HL-60 (cell line): ENCODE data around the gene PRRX1.

Experiments used
- DNase-seq, 2 experiments: peaks; one replicate each; pipeline ENCODE4 v3.0.0-alpha.2; 2010 to 2020; ENCODE audit warnings: low read depth in 1 of 2, low spot score in 1 of 2
- H3K27ac ChIP-seq: fragments of 250-450 bp; sonication (Bioruptor Pico); replicated peaks from 2 replicates; pipeline ENCODE4 v1.5.1; 2020; ENCODE audit warnings: mild to moderate bottlenecking, moderate library complexity
- H3K27me3 ChIP-seq: fragments of 250-450 bp; sonication (Bioruptor Pico); 2 replicates; pipeline ENCODE4 v1.5.1; 2021; ENCODE audit warnings: mild to moderate bottlenecking, moderate library complexity; ENCODE audit not compliant: insufficient read depth, poor library complexity, severe bottlenecking
- H3K4me3 ChIP-seq: replicated peaks from 2 replicates; pipeline ENCODE4 v1.5.1; 2011; ENCODE audit warnings: mild to moderate bottlenecking, control low read depth, low read length; ENCODE audit not compliant: insufficient read depth
- GABPA ChIP-seq: IDR thresholded peaks from 2 replicates; pipeline ENCODE4 v1.6.1; 2012; ENCODE audit warnings: low read depth
- POLR2AphosphoS5 ChIP-seq: IDR thresholded peaks from 2 replicates; pipeline ENCODE4 v1.6.1; 2012; ENCODE audit warnings: low read depth
- SPI1 ChIP-seq: IDR thresholded peaks from 2 replicates; pipeline ENCODE4 v1.6.1; 2012; ENCODE audit warnings: low read depth, mild to moderate bottlenecking, borderline replicate concordance
- TF ChIP-seq, protein P1 (sequence below): IDR thresholded peaks from one replicate; pipeline ENCODE4 v1.5.1; 2011; ENCODE audit warnings: low read length, control low read depth, inconsistent platforms; ENCODE audit not compliant: insufficient read depth
- TF ChIP-seq, protein P2 (sequence below): IDR thresholded peaks from 2 replicates; pipeline ENCODE4 v1.6.1; 2012; ENCODE audit warnings: low read depth; ENCODE audit not compliant: insufficient replicate concordance

Gene PRRX1

DNA sequence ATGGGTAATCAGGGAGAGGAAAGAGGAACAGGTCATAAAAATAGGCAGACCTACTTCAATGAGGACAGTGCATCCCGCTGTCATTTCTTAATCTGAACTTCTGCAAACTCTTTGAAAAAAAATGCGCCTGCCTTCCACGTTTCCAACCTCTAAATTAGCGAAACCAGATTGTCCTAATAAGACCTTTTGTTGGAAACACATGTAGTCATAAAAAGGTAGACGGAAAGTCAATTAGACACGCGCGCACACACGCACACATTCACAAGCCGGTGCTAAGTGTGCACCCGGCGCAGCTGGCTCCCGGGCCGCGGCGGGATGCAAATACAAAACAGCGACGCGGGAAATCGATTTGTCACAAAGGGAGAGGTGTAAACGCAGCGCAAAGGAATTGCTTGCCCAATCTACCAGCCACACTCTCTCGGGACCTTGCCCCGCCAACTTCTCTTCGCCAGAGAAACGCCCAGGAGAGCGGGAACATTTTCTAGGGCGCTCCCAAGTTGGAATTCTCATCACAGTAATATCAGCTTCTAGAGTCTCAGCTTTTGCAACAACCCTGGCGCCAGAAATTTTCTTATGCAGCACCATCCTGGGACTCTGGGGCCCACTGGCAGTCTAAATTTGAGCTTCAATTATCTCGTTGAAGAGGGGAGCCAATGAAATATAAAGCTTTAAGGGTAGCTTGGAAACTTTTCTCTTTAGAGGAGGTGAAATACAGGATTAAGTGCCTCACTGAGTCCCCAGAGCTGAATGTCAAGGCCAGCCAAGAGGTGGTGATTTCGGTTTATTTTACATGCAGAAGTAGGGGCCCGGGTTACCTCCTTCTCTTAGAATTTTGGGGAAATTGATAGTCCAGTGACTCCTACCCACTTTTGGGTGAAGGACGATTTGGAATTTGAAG, 4.5 kb downstream of the PRRX1 start:
- Histone ChIP-seq H3K27ac (no peak overlapping the region), H3K27me3 (peaks cover 60% of the 10 kb centered on the region), H3K4me3 (no peak overlapping the region)
- DNase-seq = peak in 1 of 2 experiments; percentile 20
- TF ChIP-seq SPI1 (peak; percentile 56; the same call in 1 of the 2 replicates), POLR2AphosphoS5 (no peak)

DNA sequence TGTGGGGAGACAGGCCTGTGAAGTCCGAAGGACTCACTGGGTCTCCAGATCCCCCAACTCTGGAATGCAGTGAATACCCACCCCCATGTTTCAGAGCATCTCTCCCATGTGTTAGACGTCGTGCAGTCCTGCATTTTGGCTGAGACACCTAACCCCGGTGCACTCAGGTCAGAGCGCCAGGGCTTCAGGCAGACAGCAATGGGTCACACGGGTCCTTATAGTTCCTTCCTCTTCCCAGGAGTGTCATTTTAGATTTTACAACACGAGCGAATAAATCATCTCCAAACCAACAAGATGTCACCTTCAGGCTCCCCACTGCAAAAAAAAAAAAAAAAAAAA, 5.1 kb downstream of the PRRX1 start:
- Histone ChIP-seq H3K4me3 (no peak overlapping the region), H3K27me3 (peaks cover 56% of the 10 kb centered on the region), H3K27ac (no peak overlapping the region)
- DNase-seq = no peak
- TF ChIP-seq POLR2AphosphoS5 (no peak), GABPA (no peak), SPI1 (no peak)
- TF ChIP-seq, protein P1, sequence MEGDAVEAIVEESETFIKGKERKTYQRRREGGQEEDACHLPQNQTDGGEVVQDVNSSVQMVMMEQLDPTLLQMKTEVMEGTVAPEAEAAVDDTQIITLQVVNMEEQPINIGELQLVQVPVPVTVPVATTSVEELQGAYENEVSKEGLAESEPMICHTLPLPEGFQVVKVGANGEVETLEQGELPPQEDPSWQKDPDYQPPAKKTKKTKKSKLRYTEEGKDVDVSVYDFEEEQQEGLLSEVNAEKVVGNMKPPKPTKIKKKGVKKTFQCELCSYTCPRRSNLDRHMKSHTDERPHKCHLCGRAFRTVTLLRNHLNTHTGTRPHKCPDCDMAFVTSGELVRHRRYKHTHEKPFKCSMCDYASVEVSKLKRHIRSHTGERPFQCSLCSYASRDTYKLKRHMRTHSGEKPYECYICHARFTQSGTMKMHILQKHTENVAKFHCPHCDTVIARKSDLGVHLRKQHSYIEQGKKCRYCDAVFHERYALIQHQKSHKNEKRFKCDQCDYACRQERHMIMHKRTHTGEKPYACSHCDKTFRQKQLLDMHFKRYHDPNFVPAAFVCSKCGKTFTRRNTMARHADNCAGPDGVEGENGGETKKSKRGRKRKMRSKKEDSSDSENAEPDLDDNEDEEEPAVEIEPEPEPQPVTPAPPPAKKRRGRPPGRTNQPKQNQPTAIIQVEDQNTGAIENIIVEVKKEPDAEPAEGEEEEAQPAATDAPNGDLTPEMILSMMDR = no peak
- TF ChIP-seq, protein P2, sequence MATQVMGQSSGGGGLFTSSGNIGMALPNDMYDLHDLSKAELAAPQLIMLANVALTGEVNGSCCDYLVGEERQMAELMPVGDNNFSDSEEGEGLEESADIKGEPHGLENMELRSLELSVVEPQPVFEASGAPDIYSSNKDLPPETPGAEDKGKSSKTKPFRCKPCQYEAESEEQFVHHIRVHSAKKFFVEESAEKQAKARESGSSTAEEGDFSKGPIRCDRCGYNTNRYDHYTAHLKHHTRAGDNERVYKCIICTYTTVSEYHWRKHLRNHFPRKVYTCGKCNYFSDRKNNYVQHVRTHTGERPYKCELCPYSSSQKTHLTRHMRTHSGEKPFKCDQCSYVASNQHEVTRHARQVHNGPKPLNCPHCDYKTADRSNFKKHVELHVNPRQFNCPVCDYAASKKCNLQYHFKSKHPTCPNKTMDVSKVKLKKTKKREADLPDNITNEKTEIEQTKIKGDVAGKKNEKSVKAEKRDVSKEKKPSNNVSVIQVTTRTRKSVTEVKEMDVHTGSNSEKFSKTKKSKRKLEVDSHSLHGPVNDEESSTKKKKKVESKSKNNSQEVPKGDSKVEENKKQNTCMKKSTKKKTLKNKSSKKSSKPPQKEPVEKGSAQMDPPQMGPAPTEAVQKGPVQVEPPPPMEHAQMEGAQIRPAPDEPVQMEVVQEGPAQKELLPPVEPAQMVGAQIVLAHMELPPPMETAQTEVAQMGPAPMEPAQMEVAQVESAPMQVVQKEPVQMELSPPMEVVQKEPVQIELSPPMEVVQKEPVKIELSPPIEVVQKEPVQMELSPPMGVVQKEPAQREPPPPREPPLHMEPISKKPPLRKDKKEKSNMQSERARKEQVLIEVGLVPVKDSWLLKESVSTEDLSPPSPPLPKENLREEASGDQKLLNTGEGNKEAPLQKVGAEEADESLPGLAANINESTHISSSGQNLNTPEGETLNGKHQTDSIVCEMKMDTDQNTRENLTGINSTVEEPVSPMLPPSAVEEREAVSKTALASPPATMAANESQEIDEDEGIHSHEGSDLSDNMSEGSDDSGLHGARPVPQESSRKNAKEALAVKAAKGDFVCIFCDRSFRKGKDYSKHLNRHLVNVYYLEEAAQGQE = no peak

DNA sequence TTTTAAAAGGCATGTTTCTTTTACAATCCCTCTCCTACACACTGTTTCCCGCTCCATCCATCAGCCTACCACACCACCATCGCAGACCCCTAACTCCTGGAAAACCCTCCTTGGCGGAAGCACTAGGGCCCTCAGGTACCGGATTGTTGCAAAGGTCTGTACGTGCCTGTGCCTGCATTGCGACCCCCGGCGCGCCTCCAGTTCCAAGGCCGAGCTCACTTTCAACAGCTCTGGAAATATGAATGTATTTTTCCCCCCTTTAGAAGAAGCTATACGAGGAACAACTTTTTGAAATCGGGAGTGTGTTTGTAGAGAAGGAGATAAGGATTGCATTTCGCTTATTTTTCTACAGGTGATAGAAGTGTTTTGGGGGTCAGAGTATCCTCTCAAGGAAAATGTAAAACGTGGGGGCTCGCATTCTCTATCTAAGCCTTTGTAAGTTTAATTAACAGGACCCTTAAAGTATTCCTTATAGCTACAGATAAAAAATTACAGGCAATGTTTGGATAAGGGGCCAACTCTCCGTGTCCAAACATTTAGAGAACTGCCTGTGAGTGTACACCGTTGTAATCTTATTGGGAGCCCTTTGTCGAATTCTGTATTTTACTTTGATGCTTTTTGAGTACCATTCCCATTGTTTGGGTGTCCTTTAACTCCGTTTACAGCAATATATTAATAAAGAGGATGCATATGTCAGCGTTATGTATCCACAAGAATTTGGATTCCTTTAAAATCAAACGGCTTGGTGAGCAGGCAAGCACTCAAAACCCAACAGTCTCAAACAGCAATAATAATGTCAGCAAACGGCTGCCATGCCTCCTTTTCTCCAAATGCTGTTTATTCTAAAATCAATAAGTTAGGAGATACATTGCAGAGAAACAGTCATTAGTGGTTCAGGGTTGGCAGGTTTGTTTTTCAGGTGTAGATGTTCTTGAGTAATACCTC, 5.9 kb downstream of the PRRX1 start:
- TF ChIP-seq POLR2AphosphoS5 = no peak
- no peak for TF ChIP-seq SPI1

DNA sequence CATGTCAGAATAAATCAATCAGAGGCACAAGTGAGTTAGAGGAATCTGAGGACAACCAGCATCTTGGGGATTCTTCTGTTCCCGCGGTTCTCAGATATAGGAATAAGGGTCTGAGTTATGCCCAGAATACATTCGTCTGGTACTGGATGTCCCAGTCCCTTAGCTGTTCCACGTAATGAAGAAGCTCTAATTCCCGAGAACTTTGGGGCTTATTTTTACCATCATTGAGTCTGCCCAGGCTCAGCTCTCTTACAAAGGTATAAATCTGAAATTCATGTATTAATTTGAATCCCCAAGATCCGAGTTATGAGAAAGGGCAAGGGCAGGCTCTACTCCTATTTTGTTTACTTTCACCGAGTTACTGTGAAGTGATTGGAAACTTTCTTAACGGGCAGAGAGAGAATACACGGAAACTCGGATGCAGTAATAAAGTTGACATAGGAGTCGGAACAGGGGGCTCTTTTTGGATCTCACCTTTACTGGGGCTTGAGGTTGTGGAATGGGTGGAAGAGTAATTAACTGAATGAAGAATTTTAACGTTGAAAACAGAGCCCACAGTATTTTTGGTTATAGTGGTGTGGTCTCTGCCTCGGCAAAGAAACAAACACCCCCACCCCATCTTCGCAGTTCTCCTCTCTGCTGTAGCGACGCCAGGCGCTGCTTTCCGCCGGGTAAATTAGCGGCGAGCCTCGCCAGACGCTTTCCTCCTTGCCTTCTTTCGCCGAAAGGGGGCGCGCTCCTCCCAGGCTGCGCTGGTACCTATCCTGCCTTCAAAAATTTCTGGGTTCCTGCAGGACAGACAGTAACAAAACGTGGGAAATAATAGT, 7.1 kb downstream of the PRRX1 start:
- no peak for TF ChIP-seq POLR2AphosphoS5
- TF ChIP-seq GABPA = no peak
- TF ChIP-seq, protein P1 = no peak
- TF ChIP-seq, protein P2 = no peak
- no peak for TF ChIP-seq SPI1
- H3K4me3 ChIP-seq = no peak overlapping the region
- H3K27ac ChIP-seq = no peak overlapping the region

More for the DNA sequence above, 5.9 kb downstream of the PRRX1 start:
- no peak overlapping the region for H3K27ac ChIP-seq
- no peak overlapping the region for H3K4me3 ChIP-seq
- H3K27me3 ChIP-seq = peaks cover 48% of the 10 kb centered on the region
- no peak for DNase-seq

More for the DNA sequence above, 7.1 kb downstream of the PRRX1 start:
- H3K27me3 ChIP-seq = peaks cover 38% of the 10 kb centered on the region
- DNase-seq = no peak
